HG02970 (cell line): ENCODE results near the gene RABGAP1L.
"Not testable (repeated sequence)": the region's sequence is repeated elsewhere in the genome, so short reads cannot be mapped to it uniquely, and the experiment has no call there.

Source experiments
- ATAC-seq: cut with Tn5 transposase; IDR thresholded peaks from one replicate; pipeline ENCODE4 v1.9.1; 2021; ENCODE audit warnings: mild to moderate bottlenecking, moderate library complexity, moderate number of reproducible peaks; ENCODE audit not compliant: unreplicated experiment, low FRiP score

The RABGAP1L gene

DNA sequence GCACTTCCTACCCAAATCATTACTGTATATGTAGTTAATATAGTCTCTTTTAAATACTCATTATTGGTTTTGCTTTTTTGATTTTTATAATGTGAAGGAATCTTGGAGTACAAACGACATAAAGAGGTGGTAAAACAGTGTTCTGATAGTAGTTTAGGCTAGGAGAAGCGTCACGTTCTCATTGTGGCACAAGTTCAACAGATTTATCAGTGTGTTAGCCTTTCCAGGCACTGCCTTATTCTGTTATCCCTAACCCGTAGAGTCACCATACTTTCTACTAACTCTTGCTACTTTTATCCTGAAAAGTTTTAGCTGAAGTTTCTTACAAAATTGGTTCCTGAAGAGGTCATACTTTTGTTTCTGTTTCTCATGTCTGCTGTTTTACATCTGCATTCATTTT is 665.8 kb downstream of the RABGAP1L start:
- ATAC-seq, result no peak

DNA sequence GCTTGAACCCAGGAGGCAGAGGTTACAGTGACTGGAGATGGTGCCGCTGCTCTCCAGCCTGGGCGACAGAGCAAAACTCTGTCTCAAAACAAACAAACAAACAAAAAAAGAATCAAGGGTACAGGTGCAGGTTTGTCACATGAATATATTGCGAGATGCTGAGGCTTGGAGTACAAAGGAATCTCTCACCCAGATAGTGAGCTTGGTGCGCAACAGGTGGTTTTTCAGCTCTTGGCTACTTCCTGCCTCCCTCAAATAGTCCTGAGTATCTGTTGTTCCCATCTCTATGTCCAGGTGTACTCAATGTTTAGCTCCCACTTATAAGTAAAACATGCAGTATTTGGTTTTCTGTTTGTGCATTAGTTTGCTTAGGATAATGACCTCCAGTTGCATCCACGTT is 666.5 kb downstream of the RABGAP1L start:
- no peak for ATAC-seq

DNA sequence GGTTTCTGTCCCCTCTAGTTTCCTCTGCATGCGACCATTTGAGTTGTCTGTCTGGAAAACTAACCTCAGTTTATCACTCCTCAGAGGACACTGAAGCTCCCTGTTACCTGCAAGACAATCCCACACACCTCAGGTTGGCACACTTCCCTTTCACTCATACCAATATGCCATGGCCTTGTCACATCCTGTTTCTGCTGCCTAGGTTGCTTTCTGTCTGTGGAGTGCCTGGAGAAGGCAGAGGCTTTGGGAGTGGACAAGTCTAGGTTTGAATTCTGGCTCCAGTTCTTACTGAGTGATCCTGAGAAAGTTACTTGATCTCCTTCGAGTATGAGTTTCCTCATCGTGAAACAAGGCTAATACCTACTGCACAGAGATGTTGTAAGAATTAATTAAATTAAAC is 668.9 kb downstream of the RABGAP1L start:
- ATAC-seq, result no peak

DNA sequence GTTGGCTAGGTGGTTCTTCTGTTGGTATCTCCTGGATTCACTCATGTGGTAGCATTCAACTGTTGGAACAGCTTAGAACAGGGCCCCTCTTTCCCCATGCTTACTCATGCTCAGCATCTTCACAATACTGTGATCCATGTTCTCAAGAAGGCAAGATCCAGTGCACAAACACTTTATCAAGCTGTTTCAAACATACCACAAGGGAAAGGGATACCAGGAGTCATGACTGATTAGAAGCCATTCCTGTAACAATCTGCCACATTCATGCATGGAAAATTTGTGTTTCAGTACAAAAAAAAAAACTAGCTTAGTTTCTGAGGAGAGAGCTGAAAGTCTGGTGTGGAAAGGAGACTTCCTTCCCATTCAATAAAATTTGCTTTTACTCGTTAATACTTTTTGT is 670.7 kb downstream of the RABGAP1L start:
- ATAC-seq, result no peak

DNA sequence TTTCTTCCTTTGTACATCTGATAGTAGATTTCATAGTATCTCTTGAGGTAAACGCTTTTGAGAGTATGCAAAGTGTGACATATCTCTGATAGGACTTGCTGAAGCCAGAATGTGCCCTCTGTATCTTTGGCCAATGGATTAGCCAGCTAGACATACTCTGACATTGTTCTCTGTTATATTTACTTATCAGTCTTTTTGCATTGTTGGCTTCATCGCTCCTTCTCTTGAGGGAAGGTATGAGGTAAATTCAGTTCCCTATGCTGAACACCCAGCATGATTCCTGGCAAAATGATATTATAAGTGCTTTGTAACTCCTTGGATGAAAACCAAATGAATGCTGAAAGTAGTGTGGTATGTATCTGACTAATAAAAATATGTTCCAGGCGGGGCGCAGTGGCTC is 677.2 kb downstream of the RABGAP1L start:
- no peak for ATAC-seq

DNA sequence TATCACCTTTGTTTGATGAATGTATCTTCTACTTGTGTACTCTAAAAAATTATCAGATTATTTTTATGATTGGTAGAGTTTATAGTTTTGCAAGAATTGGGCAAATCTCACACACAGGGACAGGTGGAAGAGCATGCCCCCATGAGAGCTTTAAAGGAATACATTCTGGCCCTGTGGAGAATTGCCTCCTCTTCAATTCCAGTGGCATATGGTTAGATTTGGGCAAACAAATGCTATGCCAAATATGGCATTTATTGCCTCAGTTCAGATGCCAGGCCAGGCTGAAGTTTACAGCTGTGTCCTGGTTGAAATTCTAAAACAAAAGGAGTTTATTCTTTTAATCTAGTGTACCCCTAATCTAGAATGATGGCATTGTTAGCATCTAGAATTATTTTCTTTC is 678.1 kb downstream of the RABGAP1L start:
- ATAC-seq, result no peak

DNA sequence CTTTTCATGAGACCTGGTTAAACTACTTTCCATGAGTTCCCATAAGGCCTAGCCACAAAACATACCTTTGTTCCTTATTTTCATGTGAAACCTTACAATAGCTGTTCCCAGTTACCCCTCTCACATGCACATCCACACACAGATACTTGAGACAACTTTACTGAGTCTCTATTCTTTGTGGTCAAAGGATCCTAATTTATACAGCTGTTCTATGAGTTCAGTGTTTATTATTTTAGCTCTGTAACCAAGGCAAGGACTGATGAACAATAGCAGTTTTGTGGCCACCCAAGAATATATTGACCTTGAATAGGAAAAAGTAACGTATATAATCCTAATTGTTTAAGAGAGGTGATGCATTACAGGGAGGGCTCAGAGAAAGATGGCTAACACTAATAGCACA is 679.9 kb downstream of the RABGAP1L start:
- ATAC-seq, result no peak

DNA sequence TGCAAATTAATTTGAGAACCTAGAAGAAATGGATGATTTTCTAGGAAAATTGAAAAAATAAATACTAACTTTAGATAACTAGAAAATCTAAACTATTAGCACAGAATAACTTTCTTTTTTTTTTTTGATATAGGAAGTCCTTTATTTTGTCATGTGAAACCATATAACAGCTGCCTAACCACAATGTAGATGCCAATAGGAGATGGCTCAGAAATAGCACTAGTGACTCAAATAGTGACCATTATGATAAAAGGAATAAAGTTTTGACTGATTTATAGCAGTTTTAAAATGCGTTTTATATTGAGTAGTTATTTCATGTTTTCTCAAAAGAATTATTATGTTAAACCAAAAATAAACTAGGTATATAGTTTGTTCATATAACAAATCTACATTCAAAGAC is 682.4 kb downstream of the RABGAP1L start:
- no peak for ATAC-seq

DNA sequence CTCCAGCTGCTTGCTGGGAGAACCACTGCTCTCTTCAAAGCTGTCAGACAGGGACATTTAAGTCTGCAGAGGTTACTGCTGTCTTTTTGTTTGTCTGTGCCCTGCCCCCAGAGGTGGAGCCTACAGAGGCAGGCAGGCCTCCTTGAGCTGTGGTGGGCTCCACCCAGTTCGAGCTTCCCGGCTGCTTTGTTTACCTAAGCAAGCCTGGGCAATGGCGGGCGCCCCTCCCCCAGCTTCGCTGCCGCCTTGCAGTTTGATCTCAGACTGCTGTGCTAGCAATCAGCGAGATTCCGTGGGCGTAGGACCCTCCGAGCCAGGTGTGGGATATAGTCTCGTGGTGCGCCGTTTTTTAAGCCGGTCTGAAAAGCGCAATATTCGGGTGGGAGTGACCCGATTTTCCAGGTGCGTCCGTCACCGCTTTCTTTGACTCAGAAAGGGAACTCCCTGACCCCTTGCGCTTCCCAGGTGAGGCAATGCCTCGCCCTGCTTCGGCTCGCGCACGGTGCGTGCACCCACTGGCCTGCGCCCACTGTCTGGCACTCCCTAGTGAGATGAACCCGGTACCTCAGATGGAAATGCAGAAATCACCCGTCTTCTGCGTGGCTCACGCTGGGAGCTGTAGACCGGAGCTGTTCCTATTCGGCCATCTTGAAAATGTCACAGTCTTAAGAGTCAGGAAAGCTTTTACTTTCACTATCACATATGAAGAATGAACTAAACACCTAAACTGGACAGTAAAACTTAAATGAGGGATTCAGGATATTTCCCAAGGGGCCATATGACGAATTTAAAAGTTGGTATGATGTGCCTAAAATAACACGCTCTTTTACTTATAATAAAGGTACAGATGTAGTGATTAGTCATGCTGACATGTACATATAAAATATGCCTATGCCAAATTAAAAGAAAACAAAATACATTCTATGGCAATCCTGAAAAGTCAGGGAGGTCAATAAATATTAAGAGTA is 689.6 kb downstream of the RABGAP1L start:
- not testable (repeated sequence) for ATAC-seq

DNA sequence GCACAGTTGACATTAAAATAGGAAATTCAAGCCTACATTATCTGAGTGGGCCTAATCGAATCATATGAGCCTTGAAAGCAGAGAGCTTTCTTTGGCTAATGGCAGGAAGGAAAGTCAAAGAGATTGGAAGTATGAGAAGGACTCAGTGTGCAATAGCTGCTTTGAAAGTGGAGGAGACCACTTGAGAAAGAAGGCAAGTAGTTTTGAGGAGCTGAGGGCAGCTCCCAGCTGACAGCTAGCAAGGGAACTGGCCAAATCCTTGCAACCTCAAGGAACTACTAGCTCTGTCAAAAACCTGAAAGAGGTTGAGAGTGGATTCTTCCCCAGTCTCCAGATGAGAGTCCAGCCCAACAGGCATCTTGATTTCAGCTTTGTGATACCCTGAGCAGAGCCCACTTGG is 691.4 kb downstream of the RABGAP1L start:
- ATAC-seq, result no peak

DNA sequence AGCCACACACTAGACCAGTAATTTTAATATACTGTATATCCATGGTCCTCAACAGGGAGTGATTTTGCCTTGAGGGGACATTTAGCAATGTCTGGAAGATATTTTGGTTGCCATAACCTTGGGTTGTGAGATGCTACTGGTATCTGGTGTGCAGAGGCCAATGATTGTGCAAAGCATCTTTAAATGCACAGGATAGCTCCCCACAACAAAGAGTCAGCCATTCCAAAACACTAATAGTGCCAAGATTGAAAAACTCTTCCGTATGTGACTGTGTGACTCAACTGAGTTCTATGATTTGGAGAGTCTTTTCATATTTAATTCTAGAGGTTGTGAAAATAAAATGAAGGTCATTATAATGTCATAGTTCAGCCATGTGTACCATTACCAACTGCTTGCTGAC is 699.0 kb downstream of the RABGAP1L start:
- ATAC-seq, result no peak

DNA sequence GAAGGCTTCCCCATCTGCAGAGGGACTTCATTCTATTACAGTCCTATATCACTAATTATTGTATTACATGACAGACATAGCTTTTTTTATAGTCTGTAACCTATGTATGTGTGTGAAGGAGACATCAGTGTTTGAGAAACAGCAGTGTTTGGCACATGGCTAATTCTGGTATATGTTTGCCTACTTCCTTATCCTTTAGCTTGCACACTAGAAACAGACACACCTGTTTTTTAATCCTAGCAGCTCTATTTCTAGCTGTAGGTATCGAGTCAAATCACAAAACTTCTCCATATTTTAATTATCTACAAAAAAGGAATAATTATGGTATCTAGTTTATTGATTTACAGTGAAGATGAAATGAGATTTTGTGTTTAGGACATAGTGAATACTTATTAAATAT is 711.0 kb downstream of the RABGAP1L start:
- ATAC-seq, result no peak

DNA sequence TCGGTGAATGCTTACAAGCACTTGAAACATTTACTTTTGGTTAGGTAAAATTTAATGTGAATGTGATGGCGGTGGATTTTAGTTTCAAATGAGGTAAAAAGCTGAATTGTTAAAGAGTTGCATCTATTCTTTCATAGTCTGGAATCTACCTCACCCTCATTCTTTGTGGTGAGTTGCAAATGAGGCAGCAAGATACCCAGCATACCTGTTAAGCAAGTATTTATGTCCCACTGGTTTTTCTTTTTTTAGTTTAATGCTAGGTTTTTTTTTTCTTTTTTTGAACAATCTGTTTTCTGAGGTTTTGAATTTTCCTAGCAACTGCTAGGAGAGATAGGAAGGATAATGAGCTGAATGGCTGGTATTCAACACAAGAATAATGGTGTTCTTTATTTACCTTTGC is 712.6 kb downstream of the RABGAP1L start:
- ATAC-seq, result no peak

DNA sequence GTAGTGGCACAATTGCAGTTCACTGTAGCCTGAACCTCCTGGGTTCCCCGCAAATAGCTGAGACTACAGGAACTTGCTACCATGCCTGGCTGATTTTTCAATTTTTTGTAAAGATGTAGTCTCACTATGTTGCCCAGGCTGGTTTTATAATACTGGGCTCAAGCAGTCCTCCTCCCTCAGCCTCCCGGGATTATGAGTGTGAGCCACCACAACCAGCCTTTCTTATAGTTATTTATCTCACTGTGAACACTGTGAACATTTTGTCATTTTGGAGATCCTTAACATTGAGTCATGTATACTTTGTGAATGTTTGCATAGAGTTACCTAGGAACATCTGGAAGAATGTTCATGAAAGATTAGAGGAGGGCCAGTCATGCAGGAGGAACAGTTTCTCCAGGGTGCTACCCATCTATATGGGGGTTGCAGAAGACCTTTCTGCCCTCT is 713.3 kb downstream of the RABGAP1L start:
- no peak for ATAC-seq

DNA sequence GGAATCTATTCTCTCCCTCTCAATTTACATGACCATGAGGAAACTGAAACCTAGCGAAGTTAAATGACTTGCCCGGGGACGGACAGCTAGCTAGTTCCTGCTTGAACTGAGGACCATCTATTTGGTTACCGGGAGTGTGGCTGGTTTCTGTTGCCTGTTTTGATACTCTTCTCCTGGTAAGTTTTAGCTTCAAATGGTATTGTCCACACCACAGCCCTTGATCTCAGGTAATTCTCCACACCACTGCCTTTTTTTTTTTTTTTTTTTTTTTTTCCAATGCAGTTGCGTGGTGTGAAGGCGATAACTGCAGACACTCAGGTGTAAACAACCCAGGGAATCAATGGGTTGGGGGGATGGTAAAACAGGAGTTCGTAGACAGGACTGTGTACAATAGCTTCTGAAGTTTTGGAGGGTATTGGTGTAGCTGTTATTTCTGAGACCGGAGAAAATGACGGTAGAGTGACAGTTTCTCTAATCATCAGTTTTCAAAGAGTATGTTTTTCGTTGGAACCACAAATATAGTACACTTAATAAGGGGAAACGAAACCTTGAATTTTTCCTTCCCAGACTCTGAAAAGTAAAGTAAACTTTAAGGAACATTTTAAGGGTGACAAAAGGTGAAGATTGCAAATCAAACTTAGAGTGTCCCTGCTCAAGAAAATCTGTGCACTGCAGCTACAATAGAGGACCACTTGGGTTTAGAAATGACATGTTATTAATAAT is 715.2 kb downstream of the RABGAP1L start:
- no peak for ATAC-seq

DNA sequence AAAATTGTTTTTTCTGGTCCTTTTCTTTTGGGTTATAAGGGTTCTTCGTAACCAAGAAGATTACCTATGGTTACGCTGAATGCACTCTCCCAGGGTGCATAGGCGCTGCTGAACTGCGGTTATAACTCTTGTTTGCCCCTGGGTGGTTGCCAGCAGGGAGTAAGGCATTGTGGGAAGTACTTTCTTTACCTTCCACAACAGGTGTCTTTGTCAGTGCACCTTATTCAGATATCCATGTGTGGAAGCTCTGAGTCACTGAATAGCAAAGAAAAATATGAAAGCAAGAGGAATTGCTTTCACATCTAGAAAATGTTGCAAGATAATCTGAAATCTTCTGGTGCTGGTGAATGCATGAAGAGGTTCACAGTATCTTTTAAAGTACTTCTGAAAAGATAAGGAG is 716.0 kb downstream of the RABGAP1L start:
- no peak for ATAC-seq

DNA sequence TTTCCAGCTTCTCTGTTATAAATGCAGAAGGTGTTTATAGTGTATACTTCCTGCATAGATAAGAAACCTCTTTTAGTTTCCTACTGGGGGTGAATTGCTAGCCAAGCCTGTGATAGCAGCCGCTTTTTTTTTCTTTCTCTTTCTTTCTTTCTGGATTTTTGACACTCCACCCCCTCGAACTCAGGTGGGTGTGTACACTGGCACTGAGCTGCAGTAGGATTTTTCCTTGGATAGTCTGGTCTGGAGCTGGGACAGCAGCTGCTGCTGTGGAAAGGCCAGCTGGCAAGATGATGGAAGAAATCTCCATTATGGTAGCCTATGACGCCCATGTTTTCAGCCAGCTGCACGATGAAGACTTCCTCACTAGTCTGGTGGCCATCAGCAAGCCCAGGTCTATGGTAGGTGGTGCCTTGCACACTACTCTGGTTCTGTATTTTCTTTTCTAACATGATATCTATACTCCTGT is 717.9 kb downstream of the RABGAP1L start:
- no peak for ATAC-seq

DNA sequence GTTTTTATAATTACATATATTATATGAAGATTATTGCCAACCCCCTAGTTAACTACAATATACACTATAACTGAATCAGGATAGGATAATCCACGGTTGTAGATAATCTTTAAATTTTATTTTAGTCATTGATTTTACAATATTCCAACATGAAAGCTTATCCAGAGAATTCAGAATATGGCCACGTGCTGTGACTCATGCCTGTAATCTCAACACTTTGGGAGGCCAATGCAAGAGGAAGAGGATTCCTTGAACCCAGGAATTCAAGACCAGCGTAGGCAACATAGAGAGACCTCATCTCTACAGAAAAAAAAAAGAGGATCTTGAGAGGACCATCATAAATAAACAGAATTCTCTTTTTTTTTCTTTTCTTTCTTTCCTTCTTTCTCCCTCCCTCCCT is 720.9 kb downstream of the RABGAP1L start:
- no peak for ATAC-seq

DNA sequence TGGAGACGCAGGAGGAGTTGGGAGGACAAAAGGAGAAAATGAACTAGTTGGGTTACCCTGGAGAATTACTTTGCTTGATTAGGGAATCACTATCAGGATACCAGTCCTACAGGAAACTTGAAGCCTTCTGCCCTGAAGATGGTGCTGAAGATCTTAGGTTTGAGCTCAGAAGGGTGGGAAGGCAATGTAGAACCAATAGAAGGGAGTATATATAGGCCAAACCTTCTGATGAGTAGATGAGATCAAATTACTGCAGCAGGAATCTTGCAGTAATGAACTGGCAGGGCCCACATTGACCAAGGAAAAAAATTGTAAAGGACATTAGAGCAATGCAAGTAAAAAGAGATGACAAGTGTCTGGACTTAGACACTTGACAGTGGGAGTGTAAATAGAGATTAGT is 724.1 kb downstream of the RABGAP1L start:
- no peak for ATAC-seq

DNA sequence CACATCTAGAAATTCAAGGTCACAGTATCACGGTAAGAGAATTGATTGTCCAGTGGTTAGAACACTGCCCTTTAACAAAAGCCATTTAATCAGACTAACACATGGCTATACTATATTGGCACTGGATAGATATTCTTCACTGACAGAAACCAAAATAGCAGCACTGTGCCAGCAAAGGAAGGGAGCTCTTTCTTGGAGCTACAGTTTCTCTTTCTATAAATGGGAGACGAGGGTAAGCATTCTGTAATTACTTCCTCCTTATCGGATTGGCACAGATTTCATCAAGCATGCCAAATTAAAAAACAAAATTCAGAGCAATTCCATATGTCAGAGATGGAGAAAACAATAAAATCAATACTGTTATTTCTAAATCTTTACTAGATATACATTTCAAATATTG is 724.7 kb downstream of the RABGAP1L start:
- no peak for ATAC-seq

DNA sequence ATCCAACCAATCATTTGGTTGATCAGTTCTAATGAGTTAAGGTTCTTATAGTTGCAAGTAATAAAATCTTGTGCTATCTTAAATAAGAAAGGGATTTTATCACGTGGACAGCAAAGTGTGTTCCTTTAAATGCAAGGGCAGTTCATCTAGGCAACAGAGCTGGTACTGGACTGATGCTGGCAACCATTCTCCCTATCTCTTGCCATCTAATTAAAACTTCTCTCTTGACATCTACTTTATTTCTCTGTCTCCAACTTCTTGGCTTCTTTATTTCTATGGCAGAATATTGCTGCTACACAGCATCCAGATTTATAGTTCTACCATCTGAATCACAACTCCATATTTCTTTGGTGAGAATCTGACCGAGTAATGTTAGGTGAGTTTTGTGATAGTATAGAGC is 725.2 kb downstream of the RABGAP1L start:
- ATAC-seq, result no peak

DNA sequence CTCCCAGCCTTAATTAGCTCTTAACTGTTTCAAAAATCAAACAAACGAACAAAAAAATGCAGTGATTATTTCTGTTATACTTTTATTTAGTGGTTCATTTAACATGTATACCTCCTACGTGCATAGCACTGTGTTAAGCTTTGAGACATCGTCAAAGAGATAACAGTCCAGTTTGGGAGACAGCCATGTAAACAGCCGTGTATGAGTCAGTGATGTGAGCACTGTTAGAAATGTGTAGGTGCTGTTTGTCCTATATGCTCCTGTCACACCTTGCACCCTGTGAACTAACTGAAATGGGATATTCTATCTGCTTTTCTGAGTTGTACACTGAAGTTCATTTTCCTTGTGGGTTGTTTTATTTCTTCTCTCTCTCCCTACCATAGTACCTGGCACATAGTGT is 730.7 kb downstream of the RABGAP1L start:
- no peak for ATAC-seq
